Body of pancreas (tissue), 4 donors: ENCODE results near the gene FBXO40. TPM values are rescaled to one million over a fixed set of nuclear protein-coding genes. Genes with fewer than 3 reads are reported as not detected.

Source experiments
- ATAC-seq: fragments of 150-250 bp; one replicate; pipeline ENCODE4 v1.9.1; 2016
- DNase-seq, 4 donors: peaks; one replicate each; pipeline ENCODE4 v3.0.0-alpha.2; 2019
- H3K27ac ChIP-seq, 4 donors: fragments of 200-600 bp; sonication (generic); 1 replicate in 3 of 4; 2 replicates in 1 of 4; pipeline versions ENCODE4 v1.5.1 to v1.6.1; 2016 to 2019; ENCODE audit warnings: mild to moderate bottlenecking in 1 of 4, mixed read lengths in 1 of 4, moderate library complexity in 1 of 4
- H3K27me3 ChIP-seq, 2 donors: fragments of 200-600 bp; sonication (generic); one replicate each; pipeline ENCODE4 v1.6.0; 2016; ENCODE audit warnings: mild to moderate bottlenecking in 1 of 2
- H3K36me3 ChIP-seq, 2 donors: fragments of 200-600 bp; sonication (generic); replicated peaks in 1 of 2; 2 replicates each; pipeline ENCODE4 v1.5.1; 2016; ENCODE audit warnings: low read depth in 2 of 2; ENCODE audit not compliant: insufficient read depth in 1 of 2
- H3K4me1 ChIP-seq: fragments of 200-600 bp; sonication (generic); one replicate; pipeline ENCODE4 v1.6.0; 2016
- H3K4me3 ChIP-seq, 2 donors: fragments of 200-600 bp; sonication (generic); 1 replicate in 1 of 2; 2 replicates in 1 of 2; pipeline ENCODE4 v1.5.1; 2016 to 2019
- H3K9me3 ChIP-seq, 3 donors: fragments of 200-600 bp; sonication (generic); 1 replicate in 2 of 3; 2 replicates in 1 of 3; pipeline ENCODE4 v1.5.1; 2016
- POLR2A ChIP-seq, 3 donors: fragments of 450-650 bp; IDR thresholded peaks; one replicate each; pipeline ENCODE4 v1.6.1; 2016; ENCODE audit warnings: antibody characterized with exemption in 3 of 3, mild to moderate bottlenecking in 2 of 3
- WGBS, 2 donors: methylation state at CpG; one replicate each; pipeline ENCODE4 v1.1.5; 2017; 5-methylcytosine and 5-hydroxymethylcytosine counted together
- intact Hi-C: fragments of 100-400 bp; cut with DNase I; formaldehyde crosslinking; loops from one replicate; pipeline ENCODE4 v1.15.1; 2023
- total RNA-seq, 2 donors: library from RNA; depleted of rRNA; stranded (reverse); fragments of >200 nt; gene quantifications; one replicate each; pipeline ENCODE4 v1.1.0, GENCODE V29; 2016
- TF ChIP-seq, protein P1 (sequence below), 7 experiments: fragments of 450-650 bp in 4 of 7; fragments of 200-600 bp in 3 of 7; sonication (generic) in 3 of 7; IDR thresholded peaks; one replicate each; pipeline ENCODE4 v1.5.1; 2016 to 2019; ENCODE audit warnings: antibody characterized with exemption in 7 of 7

Gene FBXO40
- total RNA-seq, 2 donors from 2014 or later: not detected

DNA sequence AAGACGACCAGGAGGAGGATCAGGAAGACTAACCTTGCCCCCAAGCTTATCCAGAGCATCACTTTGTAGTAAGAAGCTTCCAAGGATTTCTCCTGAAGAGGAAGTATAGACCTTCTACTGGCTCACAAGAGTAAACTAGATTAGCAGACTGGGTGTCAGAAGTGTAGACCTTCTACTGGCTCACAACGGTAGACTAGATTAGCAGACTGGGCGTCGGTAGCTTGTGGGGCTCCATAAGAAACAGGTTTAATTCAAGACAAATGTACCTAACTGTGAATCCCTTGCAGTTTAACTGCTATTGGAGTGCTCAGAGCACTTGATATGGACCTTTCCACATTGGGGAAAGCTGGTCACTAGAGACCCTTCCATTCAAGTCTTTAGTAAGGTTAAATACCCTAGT is 12.9 kb downstream of the FBXO40 start:
- H3K27me3 ChIP-seq: no peaks in the 10 kb centered on the region
- ATAC-seq (no peak), DNase-seq (no peak)
- 82 to 83% methylated on average over 4 of the region's 4 CpGs for WGBS, 2 donors
- H3K4me3 ChIP-seq: no peak overlapping the region
- H3K36me3 ChIP-seq: no peaks in the 10 kb centered on the region
- no peak overlapping the region for H3K27ac ChIP-seq
- intact Hi-C loops: no loop called here
- H3K9me3 ChIP-seq: no peaks in the 10 kb centered on the region
- H3K4me1 ChIP-seq: peaks cover 4% of the 10 kb centered on the region
- no peak for TF ChIP-seq POLR2A (IDR thresholded peaks at IDR 0.05)

DNA sequence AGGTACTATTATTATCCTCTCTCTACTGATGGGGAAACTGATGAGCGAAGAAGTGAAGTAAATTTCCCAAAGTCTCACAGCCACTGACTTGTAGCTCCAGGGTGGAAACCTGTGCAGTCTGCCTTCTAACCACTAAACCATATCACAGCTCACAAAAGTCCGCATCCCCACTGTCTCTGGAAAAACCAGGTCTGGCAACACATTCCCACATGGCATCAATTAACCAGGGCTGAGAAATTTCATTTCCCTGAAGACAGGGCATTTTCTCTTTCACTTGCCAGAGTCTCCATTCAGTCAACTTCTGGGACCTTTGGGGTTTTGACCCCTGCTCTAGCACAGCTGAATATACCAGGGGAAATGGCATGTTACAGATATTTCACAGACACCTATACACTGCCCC is 26.5 kb downstream of the FBXO40 start:
- Histone ChIP-seq H3K9me3 (no peaks in the 10 kb centered on the region), H3K27me3 (no peaks in the 10 kb centered on the region), H3K4me1 (no peaks in the 10 kb centered on the region), H3K36me3 (no peaks in the 10 kb centered on the region), H3K4me3 (no peak overlapping the region), H3K27ac (no peak overlapping the region)
- DNase-seq (no peak), ATAC-seq (no peak)
- TF ChIP-seq POLR2A (IDR thresholded peaks at IDR 0.05): no peak
- TF ChIP-seq, protein P1, sequence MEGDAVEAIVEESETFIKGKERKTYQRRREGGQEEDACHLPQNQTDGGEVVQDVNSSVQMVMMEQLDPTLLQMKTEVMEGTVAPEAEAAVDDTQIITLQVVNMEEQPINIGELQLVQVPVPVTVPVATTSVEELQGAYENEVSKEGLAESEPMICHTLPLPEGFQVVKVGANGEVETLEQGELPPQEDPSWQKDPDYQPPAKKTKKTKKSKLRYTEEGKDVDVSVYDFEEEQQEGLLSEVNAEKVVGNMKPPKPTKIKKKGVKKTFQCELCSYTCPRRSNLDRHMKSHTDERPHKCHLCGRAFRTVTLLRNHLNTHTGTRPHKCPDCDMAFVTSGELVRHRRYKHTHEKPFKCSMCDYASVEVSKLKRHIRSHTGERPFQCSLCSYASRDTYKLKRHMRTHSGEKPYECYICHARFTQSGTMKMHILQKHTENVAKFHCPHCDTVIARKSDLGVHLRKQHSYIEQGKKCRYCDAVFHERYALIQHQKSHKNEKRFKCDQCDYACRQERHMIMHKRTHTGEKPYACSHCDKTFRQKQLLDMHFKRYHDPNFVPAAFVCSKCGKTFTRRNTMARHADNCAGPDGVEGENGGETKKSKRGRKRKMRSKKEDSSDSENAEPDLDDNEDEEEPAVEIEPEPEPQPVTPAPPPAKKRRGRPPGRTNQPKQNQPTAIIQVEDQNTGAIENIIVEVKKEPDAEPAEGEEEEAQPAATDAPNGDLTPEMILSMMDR (IDR thresholded peaks at IDR 0.05): no peak
- 90 to 94% methylated on average over 2 of the region's 2 CpGs for WGBS, 2 donors
- intact Hi-C loops: no loop called here

DNA sequence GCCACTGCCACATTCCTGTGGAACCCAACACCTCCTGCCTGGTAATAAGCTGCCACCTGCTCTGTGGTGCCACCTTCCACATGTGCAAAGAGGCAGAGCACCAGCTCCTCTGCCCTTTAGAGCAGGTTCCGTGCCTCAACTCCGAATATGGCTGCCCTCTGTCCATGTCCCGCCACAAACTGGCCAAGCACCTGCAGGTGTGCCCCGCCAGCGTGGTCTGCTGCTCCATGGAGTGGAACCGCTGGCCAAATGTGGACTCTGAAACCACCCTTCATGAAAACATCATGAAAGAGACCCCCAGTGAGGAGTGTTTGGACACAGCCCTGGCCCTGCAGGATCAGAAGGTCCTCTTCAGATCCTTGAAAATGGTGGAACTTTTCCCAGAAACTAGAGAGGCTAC is 28.3 kb downstream of the FBXO40 start:
- Histone ChIP-seq H3K36me3 (no peaks in the 10 kb centered on the region), H3K4me3 (no peak overlapping the region), H3K27ac (no peak overlapping the region), H3K27me3 (no peaks in the 10 kb centered on the region), H3K9me3 (no peaks in the 10 kb centered on the region), H3K4me1 (no peaks in the 10 kb centered on the region)
- no peak for DNase-seq
- no peak for TF ChIP-seq POLR2A (IDR thresholded peaks at IDR 0.05)
- TF ChIP-seq, protein P1 (IDR thresholded peaks at IDR 0.05): no peak
- intact Hi-C loops: no loop called here
- 87 to 100% methylated on average over 3 to 6 of the region's 6 CpGs for WGBS, 2 donors
- ATAC-seq: no peak

DNA sequence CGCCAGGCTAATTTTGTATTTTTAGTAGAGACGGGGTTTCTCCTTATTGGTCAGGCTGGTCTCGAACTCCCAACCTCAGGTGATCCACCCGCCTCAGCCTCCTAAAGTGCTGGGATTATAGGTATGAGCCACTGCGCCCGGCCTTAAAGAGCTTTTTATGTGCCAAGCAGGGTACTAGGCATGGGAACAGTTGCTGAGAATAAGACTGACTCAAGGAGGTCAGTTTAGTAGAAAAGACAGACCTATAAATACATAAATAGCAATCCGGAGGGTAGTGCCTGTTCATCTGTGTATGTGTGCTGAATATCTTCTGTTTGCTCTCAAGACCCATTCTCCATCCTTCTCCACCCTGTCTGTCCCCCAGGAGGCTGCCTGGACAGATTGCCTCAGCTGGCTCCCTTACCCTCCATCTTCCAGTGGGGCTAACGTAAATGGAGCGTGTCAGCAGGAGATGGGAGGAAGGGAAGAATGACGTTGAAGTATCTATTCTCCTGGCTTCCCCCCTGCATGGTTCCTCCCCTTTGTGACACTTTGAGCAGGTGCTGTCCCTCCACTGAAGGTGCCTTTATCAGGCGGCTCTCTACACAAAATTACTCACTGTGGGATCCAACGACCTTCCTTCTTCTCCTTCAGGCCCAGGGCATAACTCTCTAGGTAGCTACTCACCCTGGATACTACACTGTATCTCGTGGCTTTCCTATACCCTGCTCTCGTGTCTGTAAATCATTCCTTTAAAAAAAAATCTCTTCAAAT is 31.1 kb downstream of the FBXO40 start:
- H3K27ac ChIP-seq: no peak overlapping the region
- intact Hi-C loops: no loop called here
- no peak overlapping the region for H3K4me3 ChIP-seq
- whole genome bisulfite sequencing, 2 donors: 72 to 73% methylated on average over 14 of the region's 14 CpGs
- no peaks in the 10 kb centered on the region for H3K36me3 ChIP-seq
- ATAC-seq (no peak), DNase-seq (no peak)
- no peaks in the 10 kb centered on the region for H3K4me1 ChIP-seq
- no peaks in the 10 kb centered on the region for H3K27me3 ChIP-seq
- no peaks in the 10 kb centered on the region for H3K9me3 ChIP-seq
- TF ChIP-seq POLR2A (IDR thresholded peaks at IDR 0.05): no peak
- TF ChIP-seq, protein P1 (IDR thresholded peaks at IDR 0.05): no peak

DNA sequence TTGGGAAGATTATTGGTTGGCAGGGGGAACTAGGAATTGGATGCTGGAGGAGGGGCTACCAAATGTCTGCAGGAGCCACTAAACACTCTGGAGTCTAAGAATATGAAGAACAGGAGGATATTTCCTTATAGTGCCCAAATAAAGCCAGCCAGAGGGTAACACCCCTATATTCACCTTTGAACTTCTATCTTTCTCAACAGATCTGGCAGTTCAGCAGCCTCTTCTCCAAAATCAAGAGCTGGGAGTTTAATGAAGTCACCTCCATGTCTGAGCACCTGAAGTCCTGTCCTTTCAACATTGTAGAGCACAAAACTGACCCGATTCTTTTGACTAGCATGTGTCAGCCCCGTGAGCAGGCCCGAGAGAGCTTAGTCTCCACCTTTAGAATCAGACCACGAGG is 33.3 kb downstream of the FBXO40 start:
- TF ChIP-seq, protein P1 (IDR thresholded peaks at IDR 0.05): no peak
- TF ChIP-seq POLR2A (IDR thresholded peaks at IDR 0.05): no peak
- H3K4me3 ChIP-seq: no peak overlapping the region
- no peaks in the 10 kb centered on the region for H3K4me1 ChIP-seq
- no peaks in the 10 kb centered on the region for H3K27me3 ChIP-seq
- ATAC-seq (no peak), DNase-seq (no peak)
- WGBS, 2 donors: 86 to 89% methylated on average over 4 of the region's 4 CpGs
- no peaks in the 10 kb centered on the region for H3K36me3 ChIP-seq
- H3K9me3 ChIP-seq: no peaks in the 10 kb centered on the region
- H3K27ac ChIP-seq: no peak overlapping the region
- intact Hi-C loops: no loop called here
